HepG2 (cell line): ENCODE results near the gene TOP2B. TPM values are rescaled to one million over a fixed set of nuclear protein-coding genes. Genes with fewer than 3 reads are reported as not detected.

Source experiments
- ATAC-seq: fragments of 200-7000 bp; cut with Tn5 transposase; 3 replicates; pipeline ENCODE4 v1.9.1; 2020; ENCODE audit warnings: mild to moderate bottlenecking, moderate library complexity
- BruUV-seq: library from RNA; stranded (reverse); fragments of 400-500 nt; replicated peaks from 2 replicates; lab custom pipeline; 2021; lab: Mats Ljungman, UMichigan
- CTCF ChIA-PET: fragments of 300-600 bp; formaldehyde crosslinking; extraction: SDS; loops from one replicate; lab custom pipeline; 2021; ENCODE audit warnings: low total read pairs, inconsistent platforms, low intra/inter-chr PET ratio; lab: Yijun Ruan, JAX
- POLR2A ChIA-PET: fragments of 350-600 bp; sonication (Branson Sonifier 250); formaldehyde crosslinking; loops from one replicate; lab custom pipeline; 2020; ENCODE audit warnings: antibody characterized with exemption, inconsistent platforms; lab: Yijun Ruan, JAX
- DNase-seq: peaks from one replicate; pipeline ENCODE4 v3.0.0-alpha.2; 2015; ENCODE audit warnings: low spot score
- FAIRE-seq: peaks from 3 replicates; lab custom pipeline; 2011; peaks lifted over from hg19 to GRCh38; lab: Jason Lieb, UNC
- H2AFZ ChIP-seq: one replicate; pipeline ENCODE4 v1.6.1; 2011; ENCODE audit warnings: low read length, inconsistent platforms
- H3K27ac ChIP-seq: fragments of 300-600 bp; 3 replicates; pipeline ENCODE4 v1.8.0; 2011; ENCODE audit warnings: mixed run types, mild to moderate bottlenecking, mixed read lengths, low read length, inconsistent platforms; ENCODE audit not compliant: insufficient read depth; ENCODE audit errors: extremely low read length
- H3K27me3 ChIP-seq, 2 experiments: fragments of 200-600 bp in 1 of 2; 2 replicates in 1 of 2; 3 replicates in 1 of 2; pipeline versions ENCODE4 v1.6.0 to v1.8.0; 2011; ENCODE audit warnings: low read length in 2 of 2, mild to moderate bottlenecking in 2 of 2, moderate library complexity in 2 of 2, inconsistent platforms in 1 of 2; ENCODE audit not compliant: insufficient read depth in 2 of 2, control insufficient read depth in 1 of 2
- H3K36me3 ChIP-seq, 2 experiments: fragments of 200-600 bp in 1 of 2; replicated peaks in 1 of 2; 2 replicates in 1 of 2; 3 replicates in 1 of 2; pipeline versions ENCODE4 v1.5.1 to v1.8.0; 2011; ENCODE audit warnings: low read length in 2 of 2, inconsistent platforms in 1 of 2; ENCODE audit not compliant: insufficient read depth in 2 of 2, control insufficient read depth in 1 of 2
- H3K4me1 ChIP-seq: 2 replicates; pipeline ENCODE4 v1.5.1; 2012; ENCODE audit warnings: low read length, inconsistent platforms; ENCODE audit not compliant: insufficient read depth
- H3K4me2 ChIP-seq: 2 replicates; pipeline ENCODE4 v1.6.0; 2011; ENCODE audit warnings: low read depth, low read length, inconsistent platforms
- H3K4me3 ChIP-seq, 3 experiments: fragments of 200-600 bp in 1 of 3; sonication (generic), shearing (Covaris generic) in 1 of 3; replicated peaks in 1 of 3; 2 replicates each; pipeline ENCODE4 v1.5.1; 2011 to 2016; ENCODE audit warnings: low read length in 3 of 3, inconsistent platforms in 2 of 3, low read depth in 2 of 3, mild to moderate bottlenecking in 2 of 3, control low read depth in 1 of 3, mixed read lengths in 1 of 3; ENCODE audit not compliant: insufficient read depth in 1 of 3
- H3K79me2 ChIP-seq: one replicate; pipeline ENCODE4 v1.6.1; 2011; ENCODE audit warnings: low read length, inconsistent platforms; ENCODE audit not compliant: insufficient read depth
- H3K9ac ChIP-seq: 2 replicates; pipeline ENCODE4 v1.6.0; 2011; ENCODE audit warnings: mild to moderate bottlenecking, low read depth, low read length, inconsistent platforms; ENCODE audit not compliant: insufficient read depth
- H3K9me3 ChIP-seq: 2 replicates; pipeline ENCODE4 v1.5.1; 2012; ENCODE audit warnings: mild to moderate bottlenecking, low read length
- H4K20me1 ChIP-seq: 2 replicates; pipeline ENCODE4 v1.6.0; 2011; ENCODE audit warnings: inconsistent platforms, mild to moderate bottlenecking, low read length, moderate library complexity; ENCODE audit not compliant: insufficient read depth
- BATF2 ChIP-seq: sonication (generic); formaldehyde crosslinking; IDR thresholded peaks from 2 replicates; pipeline ENCODE4 v1.8.0; 2022; ENCODE audit warnings: mild to moderate bottlenecking, missing genetic modification reagents, moderate library complexity
- ERF ChIP-seq: IDR thresholded peaks from 2 replicates; pipeline ENCODE4 v1.6.1; 2018; ENCODE audit warnings: missing biosample characterization, missing genetic modification reagents
- HIVEP1 ChIP-seq: sonication (generic); formaldehyde crosslinking; IDR thresholded peaks from 2 replicates; pipeline ENCODE4 v1.4.0; 2020; ENCODE audit warnings: mild to moderate bottlenecking, missing genetic modification reagents
- HNRNPK ChIP-seq: fragments of 200-400 bp; formaldehyde crosslinking; IDR thresholded peaks from 2 replicates; pipeline ENCODE4 v1.6.1; 2018; ENCODE audit warnings: low read length, low read depth, moderate library complexity, mild to moderate bottlenecking; ENCODE audit not compliant: poor library complexity, severe bottlenecking
- IKZF5 ChIP-seq: IDR thresholded peaks from 2 replicates; pipeline ENCODE4 v1.6.1; 2018; ENCODE audit warnings: missing genetic modification reagents, mild to moderate bottlenecking, missing compliant biosample characterization
- SALL2 ChIP-seq: sonication (generic); formaldehyde crosslinking; IDR thresholded peaks from 2 replicates; pipeline ENCODE4 v1.8.1; 2023; ENCODE audit warnings: mild to moderate bottlenecking, missing genetic modification reagents, inconsistent platforms
- SOX13 ChIP-seq, 3 experiments: fragments of 450-650 bp in 1 of 3; sonication (generic) in 1 of 3; formaldehyde crosslinking in 1 of 3; IDR thresholded peaks in 2 of 3; conservative IDR thresholded peaks in 1 of 3; 2 replicates each; pipeline versions ENCODE4 v1.5.0 to v1.6.1; 2016 to 2020; ENCODE audit warnings: antibody characterized with exemption in 1 of 3, mild to moderate bottlenecking in 1 of 3, missing compliant biosample characterization in 1 of 3, missing genetic modification reagents in 1 of 3, moderate library complexity in 1 of 3
- ZNF281 ChIP-seq: sonication (generic); formaldehyde crosslinking; IDR thresholded peaks from 2 replicates; pipeline ENCODE4 v1.4.0; 2020; ENCODE audit warnings: missing genetic modification reagents, borderline replicate concordance
- WGBS: methylation state at CpG from one replicate; pipeline ENCODE4 v1.1.6; 2017; ENCODE audit warnings: low lambda C conversion rate; 5-methylcytosine and 5-hydroxymethylcytosine counted together
- in situ Hi-C: cut with HindIII; loops from 2 replicates; pipeline ENCODE4 v1.10.0; 2017; ENCODE audit warnings: low pct_unique_long_range_greater_than_20kb; ENCODE audit not compliant: extremely low pct_ligation_motif_present
- intact Hi-C: fragments of 100-400 bp; cut with micrococcal nuclease; formaldehyde crosslinking; loops from one replicate; pipeline ENCODE4 v1.10.0; 2022; ENCODE audit not compliant: unreplicated experiment
- polyA plus RNA-seq, 8 experiments: library from polyadenylated mRNA; depleted of rRNA in 3 of 8; stranded (reverse) in 7 of 8; unstranded in 1 of 8; fragments of >200 nt; fragmentation: Illumina TruSeq in 4 of 8; extraction: Trizol in 4 of 8; gene quantifications; 2 replicates each; pipeline versions ENCODE4 v1.2.1 to v1.2.3, GENCODE V29; 2011 to 2016; ENCODE audit warnings: low read depth in 4 of 8, missing spikeins in 1 of 8, mixed read lengths in 1 of 8; ENCODE audit not compliant: insufficient read depth in 1 of 8
- total RNA-seq, 5 experiments: library from RNA; depleted of rRNA; stranded (reverse); fragments of >200 nt; fragmentation: Illumina TruSeq; extraction: Trizol; gene quantifications; 2 replicates each; pipeline ENCODE4 v1.2.3, GENCODE V29; 2016; ENCODE audit warnings: low read depth in 1 of 5

Gene TOP2B
- total and polyA plus RNA-seq, 2 of the 13 experiments (the other 11 are each of a cell fraction or from before 2014, with no cell fraction given): 27.6 to 88.1 TPM

- TF ChIP-seq IKZF5: no peak
- TF ChIP-seq, all 625 proteins: peak for 0
Measured at GRCh38 chr3:25683410-25683809, 18.7 kb upstream of the TOP2B start (continued).

GRCh38 chr3:25679642-25680302 lies 15.1 kb upstream of the TOP2B start:
- ATAC-seq (peak; percentile 64), DNase-seq (no peak), FAIRE-seq (no peak)
- POLR2A ChIA-PET: no interaction called here
- no peaks in the 10 kb centered on the region for H3K36me3 ChIP-seq
- intact Hi-C loops: no loop called here
- 0 out of 5 replicates have a peak, but pooled peaks cover 0 to 1% of the 10 kb centered on the region in 2 experiments for H3K27me3 ChIP-seq
- 0 out of 2 replicates have a peak overlapping the region, but pooled peaks have one; percentile 15 for H3K4me2 ChIP-seq
- H2AFZ ChIP-seq: no peak overlapping the region
- H4K20me1 ChIP-seq: no peaks in the 10 kb centered on the region
- no peaks in the 10 kb centered on the region for H3K79me2 ChIP-seq
- no TSS peak for BruUV-seq
- no peak overlapping the region for H3K4me3 ChIP-seq
- H3K9ac ChIP-seq: no peak overlapping the region
- no peak overlapping the region for H3K27ac ChIP-seq
- WGBS: 47% methylated on average over 6 of the region's 6 CpGs
- H3K4me1 ChIP-seq: peaks cover 30% of the 10 kb centered on the region
- TF ChIP-seq HNRNPK (peak; percentile 87), HIVEP1 (CRISPR knock-in tag) (no peak)
- H3K9me3 ChIP-seq: no peaks in the 10 kb centered on the region
- in situ Hi-C loops: no loop called here
- CTCF ChIA-PET: no interaction called here

- ATAC-seq (no peak), DNase-seq (peak; percentile 16), FAIRE-seq (no peak)
- ChIA-PET POLR2A (no interaction called here), CTCF (no interaction called here)
- WGBS: 25% methylated on average over 2 of the region's 2 CpGs
- no peaks in the 10 kb centered on the region for H4K20me1 ChIP-seq
- no peaks in the 10 kb centered on the region for H3K36me3 ChIP-seq
- no peaks in the 10 kb centered on the region for H3K79me2 ChIP-seq
- peaks cover 30% of the 10 kb centered on the region for H3K4me1 ChIP-seq
- H3K4me2 ChIP-seq: peak overlapping the region; percentile 49
- no peak overlapping the region for H2AFZ ChIP-seq
- intact Hi-C loops: no loop called here
- H3K27me3 ChIP-seq: no peaks in the 10 kb centered on the region
- peak overlapping the region in 1 of 3 experiments; percentile 35; a peak in 3 of 6 replicates for H3K4me3 ChIP-seq
- H3K9ac ChIP-seq: no peak overlapping the region
- TF ChIP-seq ERF (CRISPR knock-in tag): no peak
- no peak for TF ChIP-seq SOX13 (IDR thresholded peaks at IDR 0.05)
- TF ChIP-seq SOX13 (CRISPR knock-in tag; conservative IDR thresholded peaks at IDR 0.05 in 1 of 2, IDR thresholded peaks at IDR 0.05 in 1 of 2): 0 out of 4 replicates have a peak, but pooled peaks of 1 of the 2 experiments have one; percentile 15
- TF ChIP-seq BATF2 (CRISPR knock-in tag): no peak
- TF ChIP-seq SALL2: no peak
- peak; percentile 48; the same call in 1 of the 2 replicates for TF ChIP-seq ZNF281 (CRISPR knock-in tag)
- BruUV-seq: no TSS peak
- no peaks in the 10 kb centered on the region for H3K9me3 ChIP-seq
- no peak overlapping the region for H3K27ac ChIP-seq
- in situ Hi-C loops: no loop called here
Measured at GRCh38 chr3:25679166-25679565, 14.5 kb upstream of the TOP2B start.
